Endothelial cell of umbilical vein (primary cell): ENCODE results near the gene BAAT. TPM values are rescaled to one million over a fixed set of nuclear protein-coding genes. Genes with fewer than 3 reads are reported as not detected.

Experiments used
- BruUV-seq: library from RNA; stranded (reverse); fragments of 400-500 nt; replicated peaks from 2 replicates; lab custom pipeline; 2021; lab: Mats Ljungman, UMichigan
- CTCF ChIA-PET: fragments of 300-600, 350-600 bp; sonication (Branson Sonifier 250); formaldehyde crosslinking; loops from one replicate; lab custom pipeline; 2021; ENCODE audit warnings: antibody characterized with exemption, inconsistent platforms; lab: Charles Lee
- POLR2A ChIA-PET: fragments of 300-600, 350-600 bp; sonication (Branson Sonifier 250); formaldehyde crosslinking; loops from one replicate; lab custom pipeline; 2021; ENCODE audit warnings: antibody characterized with exemption, inconsistent platforms; lab: Charles Lee
- DNase-seq: peaks from one replicate; pipeline ENCODE4 v3.0.0-alpha.2; 2011; ENCODE audit warnings: low read depth, low spot score
- FAIRE-seq: peaks from 2 replicates; lab custom pipeline; 2011; peaks lifted over from hg19 to GRCh38; lab: Jason Lieb, UNC
- H2AFZ ChIP-seq: 2 replicates; pipeline ENCODE4 v1.6.0; 2012; ENCODE audit warnings: low read depth, low read length, control low read depth, inconsistent platforms
- H3K27ac ChIP-seq: 2 replicates; pipeline ENCODE4 v1.5.1; 2011; ENCODE audit warnings: low read depth, mild to moderate bottlenecking, control low read depth, low read length, moderate library complexity; ENCODE audit not compliant: insufficient read depth
- H3K27me3 ChIP-seq, 2 experiments: 2 replicates each; pipeline versions ENCODE4 v1.6.0 to v1.6.1; 2011; ENCODE audit warnings: low read length in 2 of 2, mixed read lengths in 1 of 2; ENCODE audit not compliant: control insufficient read depth in 2 of 2, insufficient read depth in 2 of 2
- H3K36me3 ChIP-seq, 2 experiments: 2 replicates in 1 of 2; 3 replicates in 1 of 2; pipeline ENCODE4 v1.5.1; 2011; ENCODE audit warnings: low read length in 2 of 2, mild to moderate bottlenecking in 1 of 2, moderate library complexity in 1 of 2; ENCODE audit not compliant: control insufficient read depth in 2 of 2, insufficient read depth in 2 of 2; ENCODE audit errors: extremely low read depth in 1 of 2
- H3K4me1 ChIP-seq: 3 replicates; pipeline ENCODE4 v1.5.1; 2011; ENCODE audit warnings: mild to moderate bottlenecking, low read length; ENCODE audit not compliant: control insufficient read depth, insufficient read depth; ENCODE audit errors: extremely low read depth
- H3K4me2 ChIP-seq: 2 replicates; pipeline ENCODE4 v1.6.1; 2011; ENCODE audit warnings: low read length, control low read depth, mixed read lengths; ENCODE audit not compliant: insufficient read depth
- H3K4me3 ChIP-seq, 3 experiments: fragments of 200-600 bp in 1 of 3; sonication (generic), shearing (Covaris generic) in 1 of 3; replicated peaks in 1 of 3; 2 replicates each; pipeline ENCODE4 v1.5.1; 2011 to 2016; ENCODE audit warnings: control low read depth in 3 of 3, low read length in 3 of 3, mild to moderate bottlenecking in 2 of 3, inconsistent platforms in 1 of 3, low read depth in 1 of 3, moderate library complexity in 1 of 3; ENCODE audit not compliant: insufficient read depth in 1 of 3
- H3K79me2 ChIP-seq: 2 replicates; pipeline ENCODE4 v1.6.0; 2012; ENCODE audit warnings: low read length, inconsistent platforms; ENCODE audit not compliant: control insufficient read depth, insufficient read depth
- H3K9ac ChIP-seq: replicated peaks from 2 replicates; pipeline ENCODE3; 2011; ENCODE audit warnings: low read length, control low read depth; ENCODE audit not compliant: insufficient read depth; ENCODE audit errors: extremely low read depth
- H3K9me1 ChIP-seq: replicated peaks from 3 replicates; pipeline ENCODE4 v1.6.0; 2011; ENCODE audit warnings: mild to moderate bottlenecking, low read length; ENCODE audit not compliant: control insufficient read depth, insufficient read depth; ENCODE audit errors: extremely low read depth
- H3K9me3 ChIP-seq: replicated peaks from 2 replicates; pipeline ENCODE4 v1.5.1; 2012; ENCODE audit warnings: low read length, inconsistent platforms; ENCODE audit not compliant: control insufficient read depth, insufficient read depth
- H4K20me1 ChIP-seq: replicated peaks from 2 replicates; pipeline ENCODE3; 2011; ENCODE audit warnings: mild to moderate bottlenecking, low read length; ENCODE audit not compliant: control insufficient read depth, insufficient read depth; ENCODE audit errors: extremely low read depth
- EZH2 ChIP-seq: IDR thresholded peaks from 2 replicates; pipeline ENCODE4 v1.6.1; 2012; ENCODE audit warnings: borderline replicate concordance, low read depth, mild to moderate bottlenecking, moderate library complexity, low read length, inconsistent platforms; ENCODE audit not compliant: severe bottlenecking
- FOS ChIP-seq: IDR thresholded peaks from 2 replicates; pipeline ENCODE4 v1.6.1; 2011; ENCODE audit warnings: mild to moderate bottlenecking, low read length, moderate library complexity, borderline replicate concordance; ENCODE audit not compliant: insufficient read depth
- GATA2 ChIP-seq: IDR thresholded peaks from 2 replicates; pipeline ENCODE4 v1.7.0; 2011; ENCODE audit warnings: low read depth, mild to moderate bottlenecking, moderate library complexity, mixed read lengths, low read length; ENCODE audit not compliant: insufficient read length, insufficient read depth
- JUN ChIP-seq: IDR thresholded peaks from 2 replicates; pipeline ENCODE4 v1.6.1; 2011; ENCODE audit warnings: borderline replicate concordance, low read depth; ENCODE audit not compliant: insufficient read length, insufficient read depth
- MYC ChIP-seq: IDR thresholded peaks from one replicate; pipeline ENCODE4 v1.6.1; 2011; ENCODE audit warnings: mild to moderate bottlenecking, low read depth, low read length
- POLR2A ChIP-seq: IDR thresholded peaks from 2 replicates; pipeline ENCODE4 v1.6.1; 2012; ENCODE audit warnings: low read depth, mild to moderate bottlenecking, control low read depth, low read length
- POLR2AphosphoS5 ChIP-seq: IDR thresholded peaks from 2 replicates; pipeline ENCODE4 v1.6.1; 2012; ENCODE audit warnings: low read depth, mild to moderate bottlenecking, control low read depth, low read length, moderate library complexity; ENCODE audit not compliant: insufficient read depth
- dilution Hi-C: fragments of 300-500 bp; cut with MboI; formaldehyde crosslinking; loops from one replicate; pipeline ENCODE4 v1.15.0; 2019; ENCODE audit warnings: low sequenced_read_pairs; ENCODE audit not compliant: extremely low pct_ligation_motif_present
- intact Hi-C: fragments of 100-400 bp; cut with micrococcal nuclease; formaldehyde crosslinking; loops from one replicate; pipeline ENCODE4 v1.10.0; 2022
- polyA plus RNA-seq, 4 experiments: library from polyadenylated mRNA; depleted of rRNA in 3 of 4; stranded (reverse) in 3 of 4; unstranded in 1 of 4; fragments of >200 nt; gene quantifications; 2 replicates each; pipeline versions ENCODE4 v1.2.1 to v1.2.3, GENCODE V29; 2011 to 2012; ENCODE audit warnings: missing spikeins in 1 of 4
- total RNA-seq: library from RNA; stranded (reverse); gene quantifications from 2 replicates; pipeline ENCODE4 v1.2.3, GENCODE V29; 2021
- TF ChIP-seq, protein P1 (sequence below), 2 donors: IDR thresholded peaks; 1 replicate in 1 of 2; 2 replicates in 1 of 2; pipeline ENCODE4 v1.5.1; 2011; ENCODE audit warnings: low read length in 2 of 2, mild to moderate bottlenecking in 2 of 2, moderate library complexity in 2 of 2, control low read depth in 1 of 2, inconsistent platforms in 1 of 2, low read depth in 1 of 2; ENCODE audit not compliant: insufficient read depth in 1 of 2; ENCODE audit errors: extremely low read depth in 1 of 2
- TF ChIP-seq, protein P2 (sequence below): IDR thresholded peaks from 2 replicates; pipeline ENCODE4 v1.6.1; 2011; ENCODE audit not compliant: insufficient read depth, insufficient read length

Gene BAAT
- total and polyA plus RNA-seq, 2 donors (not counting 3 experiments of a cell fraction or from before 2014, with no cell fraction given): 0.01 TPM; not detected in 1

DNA sequence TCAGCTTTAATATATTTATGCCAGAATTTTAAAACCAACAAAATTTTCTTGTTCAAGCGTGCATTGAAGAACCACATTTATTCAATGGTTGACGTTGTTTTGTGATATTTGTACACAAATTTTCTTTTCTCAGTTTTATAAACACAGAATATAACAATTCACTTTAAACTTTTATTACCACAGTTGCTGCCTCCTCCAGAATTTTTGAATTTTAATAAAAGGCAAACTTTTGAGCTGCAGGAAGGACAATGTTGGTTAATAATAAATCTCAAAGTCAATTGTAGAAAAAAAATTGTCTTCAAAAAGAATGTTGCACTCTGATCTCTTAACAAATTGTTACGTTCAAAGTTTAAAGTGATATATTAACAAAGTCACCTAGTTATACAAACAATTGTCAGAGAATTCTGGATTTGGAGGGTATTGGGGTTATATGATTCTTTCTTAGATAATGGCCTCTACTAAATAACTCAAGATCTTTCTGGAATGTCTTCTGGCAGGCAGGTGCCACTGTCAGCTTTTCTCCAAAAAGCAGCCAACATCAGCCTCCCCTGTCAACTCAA, 60.5 kb downstream of the BAAT start:
- POLR2A ChIA-PET: no interaction called here
- no TSS peak for BruUV-seq

More for the DNA sequence above, 60.5 kb downstream of the BAAT start:
- CTCF ChIA-PET: interaction anchor here (1.5 to 1.9 kb wide), 2 partner anchors 13 to 24 kb away, joined by 3 to 8 read pairs; no protein-coding TSS in a partner anchor
- H3K79me2 ChIP-seq: no peaks in the 10 kb centered on the region
- no peaks in the 10 kb centered on the region for H3K36me3 ChIP-seq
- H3K4me1 ChIP-seq: no peaks in the 10 kb centered on the region
- no peak for TF ChIP-seq FOS
- TF ChIP-seq POLR2A: no peak
- TF ChIP-seq POLR2AphosphoS5: no peak
- TF ChIP-seq MYC: no peak
- no peak for TF ChIP-seq GATA2
- TF ChIP-seq JUN: no peak
- TF ChIP-seq EZH2: no peak
- TF ChIP-seq, protein P1, sequence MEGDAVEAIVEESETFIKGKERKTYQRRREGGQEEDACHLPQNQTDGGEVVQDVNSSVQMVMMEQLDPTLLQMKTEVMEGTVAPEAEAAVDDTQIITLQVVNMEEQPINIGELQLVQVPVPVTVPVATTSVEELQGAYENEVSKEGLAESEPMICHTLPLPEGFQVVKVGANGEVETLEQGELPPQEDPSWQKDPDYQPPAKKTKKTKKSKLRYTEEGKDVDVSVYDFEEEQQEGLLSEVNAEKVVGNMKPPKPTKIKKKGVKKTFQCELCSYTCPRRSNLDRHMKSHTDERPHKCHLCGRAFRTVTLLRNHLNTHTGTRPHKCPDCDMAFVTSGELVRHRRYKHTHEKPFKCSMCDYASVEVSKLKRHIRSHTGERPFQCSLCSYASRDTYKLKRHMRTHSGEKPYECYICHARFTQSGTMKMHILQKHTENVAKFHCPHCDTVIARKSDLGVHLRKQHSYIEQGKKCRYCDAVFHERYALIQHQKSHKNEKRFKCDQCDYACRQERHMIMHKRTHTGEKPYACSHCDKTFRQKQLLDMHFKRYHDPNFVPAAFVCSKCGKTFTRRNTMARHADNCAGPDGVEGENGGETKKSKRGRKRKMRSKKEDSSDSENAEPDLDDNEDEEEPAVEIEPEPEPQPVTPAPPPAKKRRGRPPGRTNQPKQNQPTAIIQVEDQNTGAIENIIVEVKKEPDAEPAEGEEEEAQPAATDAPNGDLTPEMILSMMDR (IDR thresholded peaks at IDR 0.05; ENCODE audit: extremely low read depth in 1 of 2, insufficient read depth in 1 of 2, low read depth in 1 of 2, low read length in 2 of 2): no peak
- TF ChIP-seq, protein P2, sequence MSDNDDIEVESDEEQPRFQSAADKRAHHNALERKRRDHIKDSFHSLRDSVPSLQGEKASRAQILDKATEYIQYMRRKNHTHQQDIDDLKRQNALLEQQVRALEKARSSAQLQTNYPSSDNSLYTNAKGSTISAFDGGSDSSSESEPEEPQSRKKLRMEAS: no peak
- H3K27me3 ChIP-seq: no peaks in the 10 kb centered on the region
- intact Hi-C loops (no loop called here), dilution Hi-C loops (no loop called here)
- H3K9ac ChIP-seq: no peak overlapping the region
- H4K20me1 ChIP-seq: no peaks in the 10 kb centered on the region
- DNase-seq (no peak), FAIRE-seq (no peak)
- no peak overlapping the region for H2AFZ ChIP-seq
- H3K9me3 ChIP-seq: no peaks in the 10 kb centered on the region
- no peaks in the 10 kb centered on the region for H3K9me1 ChIP-seq
- H3K4me2 ChIP-seq: no peak overlapping the region
- H3K4me3 ChIP-seq: no peak overlapping the region
- H3K27ac ChIP-seq: no peak overlapping the region
